ENCODE measurements around the gene NDUFS8. TPM values are rescaled to one million over a fixed set of nuclear protein-coding genes. Genes with fewer than 3 reads are reported as not detected.

NDUFS8 gene
- total RNA-seq, 1 donor, result 66.1 TPM

- no peak for DNase-seq (ENCODE audit: low read depth)
- no peak overlapping the region for H3K4me3 ChIP-seq (ENCODE audit: low read depth, low read length)
- TF ChIP-seq CTCF (IDR thresholded peaks at IDR 0.05; ENCODE audit: insufficient read depth, low read length), result no peak
These were observed 22.7 kb upstream of the NDUFS8 start for GRCh38 chr11:68007498-68008380.

GRCh38 chr11:68008381-68009337 lies 21.8 kb upstream of the NDUFS8 start:
- no peak overlapping the region for H3K4me3 ChIP-seq (ENCODE audit: low read depth, low read length)
- TF ChIP-seq CTCF (IDR thresholded peaks at IDR 0.05; ENCODE audit: insufficient read depth, low read length), result no peak
- DNase-seq (ENCODE audit: low read depth), result no peak

GRCh38 chr11:68009391-68010089 lies 20.9 kb upstream of the NDUFS8 start:
- peak overlapping the region; percentile 65 for H3K4me3 ChIP-seq (ENCODE audit: low read depth, low read length)
- peak; percentile 67 for DNase-seq (ENCODE audit: low read depth)
- peak; percentile 23 for TF ChIP-seq CTCF (IDR thresholded peaks at IDR 0.05; ENCODE audit: insufficient read depth, low read length)

GRCh38 chr11:68010090-68011041 lies 20.1 kb upstream of the NDUFS8 start, which contains the start of gene ALDH3B1:
TSS of gene ALDH3B1 (plus strand) at chr11:68010327. CDS start at chr11:68015298, 4,971 bp downstream.
- peak within 1 kb of the TSS; percentile 65 for H3K4me3 ChIP-seq (ENCODE audit: low read depth, low read length)
- peak; percentile 88 for DNase-seq (ENCODE audit: low read depth)
- TF ChIP-seq CTCF (IDR thresholded peaks at IDR 0.05; ENCODE audit: insufficient read depth, low read length), result peak; percentile 6

GRCh38 chr11:68011051-68011943 lies 19.2 kb upstream of the NDUFS8 start:
- peak overlapping the region; percentile 65 for H3K4me3 ChIP-seq (ENCODE audit: low read depth, low read length)
- no peak for TF ChIP-seq CTCF (IDR thresholded peaks at IDR 0.05; ENCODE audit: insufficient read depth, low read length)
- DNase-seq (ENCODE audit: low read depth), result no peak

All from fibroblast of the aortic adventitia (primary cell).